ENCODE measurements around the gene SETD1A.

DNA sequence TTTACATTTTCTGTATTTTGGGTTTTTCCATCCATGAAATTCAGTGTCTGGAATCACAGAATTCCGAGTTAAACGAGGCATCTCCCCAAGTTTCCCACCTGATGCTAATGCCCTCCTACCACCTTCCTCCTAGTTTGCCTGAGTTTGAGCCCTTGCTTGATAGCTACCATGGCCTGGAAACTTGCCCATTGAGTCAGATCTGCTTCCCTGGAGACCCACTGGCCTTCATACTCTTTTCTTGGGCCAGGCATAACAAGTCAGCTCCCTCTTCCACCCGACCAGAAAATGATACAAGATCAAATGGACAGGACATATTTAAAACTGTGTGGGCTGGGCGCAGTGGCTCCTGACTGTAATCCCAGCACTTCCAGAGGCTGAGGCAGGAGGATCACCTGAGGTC is 10.2 kb downstream of the SETD1A start:
- TF ChIP-seq, protein P1, sequence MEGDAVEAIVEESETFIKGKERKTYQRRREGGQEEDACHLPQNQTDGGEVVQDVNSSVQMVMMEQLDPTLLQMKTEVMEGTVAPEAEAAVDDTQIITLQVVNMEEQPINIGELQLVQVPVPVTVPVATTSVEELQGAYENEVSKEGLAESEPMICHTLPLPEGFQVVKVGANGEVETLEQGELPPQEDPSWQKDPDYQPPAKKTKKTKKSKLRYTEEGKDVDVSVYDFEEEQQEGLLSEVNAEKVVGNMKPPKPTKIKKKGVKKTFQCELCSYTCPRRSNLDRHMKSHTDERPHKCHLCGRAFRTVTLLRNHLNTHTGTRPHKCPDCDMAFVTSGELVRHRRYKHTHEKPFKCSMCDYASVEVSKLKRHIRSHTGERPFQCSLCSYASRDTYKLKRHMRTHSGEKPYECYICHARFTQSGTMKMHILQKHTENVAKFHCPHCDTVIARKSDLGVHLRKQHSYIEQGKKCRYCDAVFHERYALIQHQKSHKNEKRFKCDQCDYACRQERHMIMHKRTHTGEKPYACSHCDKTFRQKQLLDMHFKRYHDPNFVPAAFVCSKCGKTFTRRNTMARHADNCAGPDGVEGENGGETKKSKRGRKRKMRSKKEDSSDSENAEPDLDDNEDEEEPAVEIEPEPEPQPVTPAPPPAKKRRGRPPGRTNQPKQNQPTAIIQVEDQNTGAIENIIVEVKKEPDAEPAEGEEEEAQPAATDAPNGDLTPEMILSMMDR (conservative IDR thresholded peaks at IDR 0.05 in 1 of 2, IDR thresholded peaks at IDR 0.05 in 1 of 2; ENCODE audit: extremely low read depth in 1 of 2, insufficient read depth in 1 of 2, low read depth in 1 of 2, low read length in 2 of 2): no peak
- no peak for TF ChIP-seq EZH2 (IDR thresholded peaks at IDR 0.05; ENCODE audit: borderline replicate concordance, low read length)

Data from mammary epithelial cell (primary cell).